IMR-90 (cell line): Measurements from ENCODE around the gene PTPMT1. TPM values are rescaled to one million over a fixed set of nuclear protein-coding genes. Genes with fewer than 3 reads are reported as not detected.

Experiments used
- ATAC-seq: fragments of 200-7000 bp; cut with Tn5 transposase; 2 replicates; pipeline ENCODE4 v1.9.1; 2020; ENCODE audit warnings: low read depth, mild to moderate bottlenecking, moderate library complexity
- BruUV-seq: library from RNA; stranded (reverse); fragments of 400-500 nt; replicated peaks from 2 replicates; lab custom pipeline; 2021; lab: Mats Ljungman, UMichigan
- CTCF ChIA-PET: fragments of 300-600 bp; formaldehyde crosslinking; extraction: SDS; loops from one replicate; lab custom pipeline; 2021; ENCODE audit warnings: antibody characterized with exemption; lab: Yijun Ruan, JAX
- POLR2A ChIA-PET: fragments of 300-600 bp; sonication (Branson Sonifier 250); formaldehyde crosslinking; loops from one replicate; lab custom pipeline; 2022; ENCODE audit warnings: antibody characterized with exemption; ENCODE audit not compliant: unreplicated experiment; lab: Charles Lee
- DNase-seq: peaks from one replicate; pipeline ENCODE4 v3.0.0; 2013
- H2AFZ ChIP-seq: replicated peaks from 2 replicates; pipeline ENCODE3; 2013; ENCODE audit warnings: low read length, mild to moderate bottlenecking; ENCODE audit not compliant: poor library complexity
- H2AK5ac ChIP-seq: 2 replicates; pipeline ENCODE4 v1.6.1; 2013; ENCODE audit warnings: low read depth, low read length, inconsistent platforms
- H2AK9ac ChIP-seq: replicated peaks from 2 replicates; pipeline ENCODE3; 2013; ENCODE audit warnings: mild to moderate bottlenecking, low read depth, low read length, moderate library complexity; ENCODE audit not compliant: poor library complexity
- H2BK120ac ChIP-seq: 2 replicates; pipeline ENCODE4 v1.6.1; 2013; ENCODE audit warnings: low read depth, low read length, inconsistent platforms
- H2BK15ac ChIP-seq: 3 replicates; pipeline ENCODE4 v1.6.1; 2013; ENCODE audit warnings: low read depth, low read length, inconsistent platforms
- H2BK20ac ChIP-seq: 2 replicates; pipeline ENCODE4 v1.6.1; 2013; ENCODE audit warnings: low read depth, mild to moderate bottlenecking, inconsistent platforms, low read length, moderate library complexity
- H2BK5ac ChIP-seq: 2 replicates; pipeline ENCODE4 v1.6.1; 2013; ENCODE audit warnings: mild to moderate bottlenecking, low read depth, low read length, inconsistent platforms; ENCODE audit not compliant: poor library complexity, severe bottlenecking
- H3K14ac ChIP-seq: replicated peaks from 2 replicates; pipeline ENCODE4 v1.6.1; 2013; ENCODE audit warnings: low read depth, low read length, inconsistent platforms
- H3K18ac ChIP-seq: 2 replicates; pipeline ENCODE4 v1.6.1; 2013; ENCODE audit warnings: low read depth, low read length, control low read depth
- H3K23ac ChIP-seq: 2 replicates; pipeline ENCODE4 v1.6.1; 2013; ENCODE audit warnings: low read depth, low read length, inconsistent platforms
- H3K27ac ChIP-seq: 2 replicates; pipeline ENCODE4 v1.5.1; 2013; ENCODE audit warnings: mild to moderate bottlenecking, control low read depth, low read length; ENCODE audit not compliant: insufficient read depth
- H3K27me3 ChIP-seq: 2 replicates; pipeline ENCODE4 v1.6.1; 2013; ENCODE audit warnings: low read length; ENCODE audit not compliant: control insufficient read depth, insufficient read depth
- H3K36me3 ChIP-seq: 2 replicates; pipeline ENCODE4 v1.6.1; 2013; ENCODE audit warnings: low read length, mixed read lengths; ENCODE audit not compliant: control insufficient read depth, insufficient read depth
- H3K4ac ChIP-seq: 2 replicates; pipeline ENCODE4 v1.6.1; 2013; ENCODE audit warnings: low read depth, low read length, inconsistent platforms
- H3K4me1 ChIP-seq: 2 replicates; pipeline ENCODE4 v1.6.1; 2013; ENCODE audit warnings: low read length, mixed read lengths; ENCODE audit not compliant: control insufficient read depth, insufficient read depth
- H3K4me2 ChIP-seq: 2 replicates; pipeline ENCODE4 v1.6.1; 2013; ENCODE audit warnings: low read depth, mild to moderate bottlenecking, control low read depth, low read length, moderate library complexity
- H3K4me3 ChIP-seq: 2 replicates; pipeline ENCODE4 v1.5.1; 2013; ENCODE audit warnings: low read depth, mild to moderate bottlenecking, control low read depth, low read length, moderate library complexity; ENCODE audit not compliant: insufficient read depth
- H3K56ac ChIP-seq: 2 replicates; pipeline ENCODE4 v1.6.1; 2013; ENCODE audit warnings: low read length, inconsistent platforms; ENCODE audit not compliant: insufficient read depth; ENCODE audit errors: extremely low read depth
- H3K79me1 ChIP-seq, 2 experiments: 2 replicates each; pipeline ENCODE4 v1.6.1; 2013; ENCODE audit warnings: low read length in 2 of 2, inconsistent platforms in 1 of 2, low read depth in 1 of 2
- H3K9ac ChIP-seq: 2 replicates; pipeline ENCODE4 v1.6.1; 2013; ENCODE audit warnings: low read depth, low read length, control low read depth
- H3K9me1 ChIP-seq: 2 replicates; pipeline ENCODE4 v1.6.1; 2013; ENCODE audit warnings: low read length, inconsistent platforms; ENCODE audit not compliant: insufficient read depth
- H3K9me3 ChIP-seq: 2 replicates; pipeline ENCODE4 v1.6.1; 2013; ENCODE audit warnings: low read length; ENCODE audit not compliant: control insufficient read depth, insufficient read depth
- H4K20me1 ChIP-seq: 2 replicates; pipeline ENCODE4 v1.6.1; 2013; ENCODE audit warnings: low read length, inconsistent platforms; ENCODE audit not compliant: insufficient read depth
- H4K5ac ChIP-seq: 2 replicates; pipeline ENCODE4 v1.6.1; 2013; ENCODE audit warnings: mild to moderate bottlenecking, low read depth, low read length, control low read depth
- H4K8ac ChIP-seq, 2 experiments: 2 replicates each; pipeline ENCODE4 v1.6.1; 2013; ENCODE audit warnings: low read depth in 2 of 2, low read length in 2 of 2, control low read depth in 1 of 2, inconsistent platforms in 1 of 2
- H4K91ac ChIP-seq: 2 replicates; pipeline ENCODE4 v1.6.1; 2013; ENCODE audit warnings: low read depth, low read length, inconsistent platforms; ENCODE audit not compliant: insufficient read depth
- BHLHE40 ChIP-seq: fragments of 150-350 bp; IDR thresholded peaks from 2 replicates; pipeline ENCODE4 v1.6.1; 2016; ENCODE audit warnings: mild to moderate bottlenecking, low read depth, low read length
- CEBPB ChIP-seq: IDR thresholded peaks from 2 replicates; pipeline ENCODE4 v1.6.1; 2012; ENCODE audit warnings: low read depth, low read length, improper control_type of control experiment
- CHD1 ChIP-seq: IDR thresholded peaks from 2 replicates; pipeline ENCODE4 v1.6.1; 2012; ENCODE audit warnings: low read depth, low read length, improper control_type of control experiment
- FOS ChIP-seq: fragments of 150-350 bp; IDR thresholded peaks from 2 replicates; pipeline ENCODE4 v1.6.1; 2016; ENCODE audit warnings: low read depth, low read length
- MAFK ChIP-seq: IDR thresholded peaks from 2 replicates; pipeline ENCODE4 v1.6.1; 2012; ENCODE audit warnings: low read depth, low read length, improper control_type of control experiment
- MAZ ChIP-seq: IDR thresholded peaks from 2 replicates; pipeline ENCODE4 v1.6.1; 2012; ENCODE audit warnings: low read depth, mild to moderate bottlenecking, low read length, improper control_type of control experiment, moderate library complexity, borderline replicate concordance
- MXI1 ChIP-seq: IDR thresholded peaks from 2 replicates; pipeline ENCODE4 v1.6.1; 2012; ENCODE audit warnings: low read depth, mild to moderate bottlenecking, low read length, moderate library complexity, borderline replicate concordance
- NFE2L2 ChIP-seq: fragments of 150-350 bp; IDR thresholded peaks from 2 replicates; pipeline ENCODE4 v1.6.1; 2016; ENCODE audit warnings: low read depth, mild to moderate bottlenecking, low read length
- POLR2A ChIP-seq: IDR thresholded peaks from 2 replicates; pipeline ENCODE4 v1.6.1; 2012; ENCODE audit warnings: mild to moderate bottlenecking, low read depth, low read length
- RAD21 ChIP-seq: IDR thresholded peaks from 2 replicates; pipeline ENCODE4 v1.6.1; 2012; ENCODE audit warnings: low read length, improper control_type of control experiment
- RCOR1 ChIP-seq: IDR thresholded peaks from 2 replicates; pipeline ENCODE4 v1.6.1; 2012; ENCODE audit warnings: mild to moderate bottlenecking, low read length, improper control_type of control experiment; ENCODE audit not compliant: insufficient replicate concordance
- RFX5 ChIP-seq: IDR thresholded peaks from 2 replicates; pipeline ENCODE4 v1.8.0; 2012; ENCODE audit warnings: low read depth, mild to moderate bottlenecking, low read length, moderate library complexity
- SMC3 ChIP-seq: fragments of 150-350 bp; IDR thresholded peaks from 2 replicates; pipeline ENCODE4 v1.6.1; 2016; ENCODE audit warnings: low read depth, mild to moderate bottlenecking, antibody characterized with exemption, low read length, moderate library complexity
- WGBS, 2 experiments: methylation state at CpG; one replicate each; pipeline versions ENCODE4 v1.1.5 to v1.1.7; 2013; ENCODE audit warnings: missing lambda C conversion rate in 2 of 2; ENCODE audit not compliant: insufficient read length in 1 of 2; ENCODE audit errors: extremely low coverage in 2 of 2; 5-methylcytosine and 5-hydroxymethylcytosine counted together
- dilution Hi-C: fragments of 300-500 bp; cut with HindIII; formaldehyde crosslinking; loops from one replicate; pipeline ENCODE4 v1.14.3; 2018; ENCODE audit warnings: low sequenced_read_pairs; ENCODE audit not compliant: unreplicated experiment
- in situ Hi-C: fragments of 300-500 bp; cut with MboI; formaldehyde crosslinking; loops from 3 replicates; pipeline ENCODE4 v1.14.3; 2019; ENCODE audit warnings: low sequenced_read_pairs, inconsistent platforms, mixed read lengths
- intact Hi-C: fragments of 100-400 bp; cut with micrococcal nuclease; formaldehyde crosslinking; loops from 2 replicates; pipeline ENCODE4 v1.10.0; 2022
- polyA plus RNA-seq, 3 experiments: library from polyadenylated mRNA; depleted of rRNA; stranded (reverse); fragments of >200 nt; gene quantifications; 2 replicates each; pipeline ENCODE4 v1.2.3, GENCODE V29; 2012; ENCODE audit warnings: low replicate concordance in 1 of 3
- total RNA-seq: library from RNA; depleted of rRNA; stranded (reverse); fragments of >200 nt; gene quantifications from 2 replicates; pipeline ENCODE4 v1.2.3, GENCODE V29; 2012
- TF ChIP-seq, protein P1 (sequence below): fragments of 150-350 bp; IDR thresholded peaks from 2 replicates; pipeline ENCODE4 v1.6.1; 2017; ENCODE audit warnings: mild to moderate bottlenecking, antibody characterized with exemption, low read length, low read depth
- TF ChIP-seq, protein P2 (sequence below): fragments of 150-350 bp; IDR thresholded peaks from 2 replicates; pipeline ENCODE4 v1.6.1; 2016; ENCODE audit warnings: low read depth, mild to moderate bottlenecking, low read length, moderate library complexity, borderline replicate concordance
- TF ChIP-seq, protein P3 (sequence below): conservative IDR thresholded peaks from 2 replicates; pipeline ENCODE4 v1.5.1; 2012; ENCODE audit warnings: mild to moderate bottlenecking, low read depth, low read length, improper control_type of control experiment

Gene PTPMT1
- total and polyA plus RNA-seq, 2 of the 4 experiments (the other 2 are of a cell fraction) = 51.6 to 55.0 TPM

DNA sequence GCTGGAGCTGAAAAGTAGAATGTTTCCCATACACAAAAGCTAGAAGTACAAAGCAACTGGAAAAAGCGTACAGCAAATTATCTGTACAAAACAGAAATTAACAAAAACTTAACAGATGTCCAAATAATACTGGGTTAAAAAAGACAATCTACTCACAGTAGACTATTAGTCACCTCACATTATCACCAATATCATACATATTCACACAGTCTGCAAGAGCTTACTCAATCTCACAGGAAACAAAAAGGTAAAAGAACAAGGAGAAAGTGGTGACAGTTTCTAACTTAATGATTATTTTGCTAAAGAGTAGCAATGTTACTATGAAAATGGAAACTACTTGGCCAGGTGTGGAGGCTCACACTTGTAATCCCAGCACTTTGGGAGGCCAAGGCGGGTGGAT lies 24.3 kb upstream of the PTPMT1 start:
- H2BK20ac ChIP-seq = no peak overlapping the region
- 0 out of 2 replicates have a peak overlapping the region, but pooled peaks have one; percentile 26 for H3K4me2 ChIP-seq
- H2BK5ac ChIP-seq = no peak overlapping the region
- H3K9ac ChIP-seq = no peak overlapping the region
- TF ChIP-seq CEBPB (no peak), SMC3 (no peak), RCOR1 (no peak), BHLHE40 (no peak), NFE2L2 (no peak), MAFK (no peak), RFX5 (no peak), FOS (no peak), CHD1 (no peak), MAZ (no peak), POLR2A (no peak), RAD21 (no peak), MXI1 (no peak)
- TF ChIP-seq, protein P1, sequence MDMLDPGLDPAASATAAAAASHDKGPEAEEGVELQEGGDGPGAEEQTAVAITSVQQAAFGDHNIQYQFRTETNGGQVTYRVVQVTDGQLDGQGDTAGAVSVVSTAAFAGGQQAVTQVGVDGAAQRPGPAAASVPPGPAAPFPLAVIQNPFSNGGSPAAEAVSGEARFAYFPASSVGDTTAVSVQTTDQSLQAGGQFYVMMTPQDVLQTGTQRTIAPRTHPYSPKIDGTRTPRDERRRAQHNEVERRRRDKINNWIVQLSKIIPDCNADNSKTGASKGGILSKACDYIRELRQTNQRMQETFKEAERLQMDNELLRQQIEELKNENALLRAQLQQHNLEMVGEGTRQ = no peak
- TF ChIP-seq, protein P2, sequence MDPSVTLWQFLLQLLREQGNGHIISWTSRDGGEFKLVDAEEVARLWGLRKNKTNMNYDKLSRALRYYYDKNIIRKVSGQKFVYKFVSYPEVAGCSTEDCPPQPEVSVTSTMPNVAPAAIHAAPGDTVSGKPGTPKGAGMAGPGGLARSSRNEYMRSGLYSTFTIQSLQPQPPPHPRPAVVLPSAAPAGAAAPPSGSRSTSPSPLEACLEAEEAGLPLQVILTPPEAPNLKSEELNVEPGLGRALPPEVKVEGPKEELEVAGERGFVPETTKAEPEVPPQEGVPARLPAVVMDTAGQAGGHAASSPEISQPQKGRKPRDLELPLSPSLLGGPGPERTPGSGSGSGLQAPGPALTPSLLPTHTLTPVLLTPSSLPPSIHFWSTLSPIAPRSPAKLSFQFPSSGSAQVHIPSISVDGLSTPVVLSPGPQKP = no peak
- TF ChIP-seq, protein P3, sequence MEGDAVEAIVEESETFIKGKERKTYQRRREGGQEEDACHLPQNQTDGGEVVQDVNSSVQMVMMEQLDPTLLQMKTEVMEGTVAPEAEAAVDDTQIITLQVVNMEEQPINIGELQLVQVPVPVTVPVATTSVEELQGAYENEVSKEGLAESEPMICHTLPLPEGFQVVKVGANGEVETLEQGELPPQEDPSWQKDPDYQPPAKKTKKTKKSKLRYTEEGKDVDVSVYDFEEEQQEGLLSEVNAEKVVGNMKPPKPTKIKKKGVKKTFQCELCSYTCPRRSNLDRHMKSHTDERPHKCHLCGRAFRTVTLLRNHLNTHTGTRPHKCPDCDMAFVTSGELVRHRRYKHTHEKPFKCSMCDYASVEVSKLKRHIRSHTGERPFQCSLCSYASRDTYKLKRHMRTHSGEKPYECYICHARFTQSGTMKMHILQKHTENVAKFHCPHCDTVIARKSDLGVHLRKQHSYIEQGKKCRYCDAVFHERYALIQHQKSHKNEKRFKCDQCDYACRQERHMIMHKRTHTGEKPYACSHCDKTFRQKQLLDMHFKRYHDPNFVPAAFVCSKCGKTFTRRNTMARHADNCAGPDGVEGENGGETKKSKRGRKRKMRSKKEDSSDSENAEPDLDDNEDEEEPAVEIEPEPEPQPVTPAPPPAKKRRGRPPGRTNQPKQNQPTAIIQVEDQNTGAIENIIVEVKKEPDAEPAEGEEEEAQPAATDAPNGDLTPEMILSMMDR = no peak
- H2BK15ac ChIP-seq = no peak overlapping the region
- H4K5ac ChIP-seq = no peak overlapping the region
- H4K20me1 ChIP-seq = peaks cover 98% of the 10 kb centered on the region
- peaks cover 13% of the 10 kb centered on the region for H3K4me1 ChIP-seq
- BruUV-seq = no TSS peak
- H3K56ac ChIP-seq = no peak overlapping the region
- DNase-seq (no peak), ATAC-seq (no peak)
- H2BK120ac ChIP-seq = no peak overlapping the region
- in situ Hi-C loops (no loop called here), intact Hi-C loops (no loop called here), dilution Hi-C loops (no loop called here)
- H3K9me1 ChIP-seq = peaks cover 21% of the 10 kb centered on the region
- CTCF ChIA-PET = no interaction called here
- peak overlapping the region; percentile 0; the same call in 1 of the 2 replicates for H2AK5ac ChIP-seq
- H2AFZ ChIP-seq = no peak overlapping the region
- no peak overlapping the region for H2AK9ac ChIP-seq
- no peak overlapping the region for H3K18ac ChIP-seq
- 100% methylated on average over 1 of the region's 2 CpGs; no CpG with 5 or more reads in 1 of the 2 experiments for WGBS, 2 experiments
- H3K4ac ChIP-seq = no peak overlapping the region
- no peak overlapping the region for H3K14ac ChIP-seq
- H3K27me3 ChIP-seq = no peaks in the 10 kb centered on the region
- H4K8ac ChIP-seq = no peak overlapping the region
- peaks cover 8 to 64% of the 10 kb centered on the region in 2 experiments for H3K79me1 ChIP-seq
- POLR2A ChIA-PET = no interaction called here
- H4K91ac ChIP-seq = no peak overlapping the region
- H3K23ac ChIP-seq = no peak overlapping the region
- H3K36me3 ChIP-seq = no peaks in the 10 kb centered on the region
- H3K27ac ChIP-seq = no peak overlapping the region
- no peak overlapping the region for H3K4me3 ChIP-seq
- no peaks in the 10 kb centered on the region for H3K9me3 ChIP-seq
